Activated CD8-positive, alpha-beta memory T cell treated with anti-CD3 and anti-CD28 coated beads for 1 hour (primary cell): Measurements from ENCODE around the gene NOL4L.
"Not testable (repeated sequence)": the region's sequence is repeated elsewhere in the genome, so short reads cannot be mapped to it uniquely, and the experiment has no call there.

Experiments
- DNase-seq, 2 donors: peaks; one replicate each; pipeline ENCODE4 v3.0.0-alpha.2; 2020; ENCODE audit warnings: low read depth in 1 of 2; ENCODE audit errors: extremely low read depth in 1 of 2

The NOL4L gene

DNA sequence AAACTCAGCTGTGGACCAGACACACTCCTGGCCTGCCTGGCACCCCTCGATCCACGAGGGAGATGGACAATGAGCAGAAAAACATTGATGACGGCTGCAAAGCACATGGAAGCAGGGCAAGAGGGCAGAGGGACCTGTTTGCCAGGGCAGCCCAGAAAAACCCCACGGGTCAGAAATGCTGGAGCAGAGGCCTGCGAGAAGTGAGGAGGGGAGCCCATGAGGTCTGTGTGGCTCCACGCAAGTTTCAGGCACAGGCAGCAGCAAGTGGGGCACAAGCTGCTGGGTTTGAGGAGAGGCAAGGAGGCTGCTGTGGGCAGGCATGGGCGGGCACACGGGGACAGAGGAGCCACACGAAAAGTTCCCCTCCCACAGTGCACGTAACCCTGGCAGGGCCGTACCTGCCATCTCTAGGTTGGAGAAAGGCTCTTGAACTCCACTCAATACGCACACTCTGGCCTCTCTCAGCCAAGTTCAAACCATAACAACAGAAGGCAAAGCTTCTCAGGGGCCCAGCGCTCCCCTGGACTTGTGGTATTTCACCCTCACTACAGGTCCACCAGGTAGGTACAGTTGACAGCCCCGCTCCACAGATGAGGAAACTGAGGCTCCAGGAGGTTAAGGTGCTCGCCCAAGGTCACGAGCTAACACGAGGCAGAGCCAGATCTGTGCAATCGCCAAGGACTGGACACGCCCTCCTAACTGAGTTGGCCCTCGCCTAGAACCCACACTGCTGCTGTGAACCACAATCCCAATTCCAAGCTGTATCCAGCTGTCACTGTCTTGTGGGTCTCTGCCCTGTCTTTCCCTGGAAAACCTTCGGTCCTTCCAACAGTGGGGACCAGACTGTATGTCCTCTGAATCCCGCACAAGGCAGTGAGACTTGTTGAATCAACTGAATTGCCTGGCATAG, 108.2 kb downstream of the NOL4L start:
- no peak for DNase-seq

DNA sequence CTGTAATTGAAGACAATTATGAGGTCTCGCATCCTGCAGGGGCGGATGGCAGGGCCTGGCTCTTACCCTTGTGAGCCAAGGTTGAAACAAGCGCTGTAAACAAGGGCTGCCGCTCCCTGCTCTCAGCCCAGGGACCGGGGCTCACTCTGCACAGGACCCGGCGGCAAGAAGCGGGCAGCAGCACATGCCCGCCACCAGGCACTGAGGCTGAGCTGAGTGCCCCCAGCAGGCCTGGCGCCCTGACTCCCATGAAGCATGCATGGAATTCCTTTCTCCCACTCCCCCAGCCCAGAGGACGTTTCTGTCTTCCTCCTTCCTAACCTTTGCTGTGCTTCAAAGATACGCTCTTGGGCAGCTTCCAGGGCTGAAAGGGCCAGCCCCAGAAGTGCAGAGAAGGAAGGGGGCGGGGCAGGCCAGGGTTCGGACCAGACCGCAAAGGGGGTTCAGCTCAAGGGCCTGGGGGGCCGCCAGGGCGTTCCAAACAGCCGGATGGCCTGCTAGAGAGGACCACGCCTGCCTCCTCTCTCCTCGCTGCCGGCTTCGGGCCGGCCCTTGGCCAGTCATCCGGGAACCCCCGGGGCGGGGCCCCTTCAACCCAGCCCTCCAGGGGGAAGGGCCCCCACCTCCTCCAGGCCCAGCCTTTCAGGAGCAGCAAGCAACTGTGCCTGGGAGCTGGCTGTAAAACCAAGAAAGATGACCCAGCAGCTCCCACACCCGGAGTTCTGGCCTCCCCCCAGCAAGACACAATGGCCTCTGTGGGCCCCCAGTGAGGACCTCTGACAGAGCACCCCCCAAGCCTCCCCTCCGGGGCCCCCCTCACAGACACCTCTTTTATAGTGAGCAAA, 109.9 kb downstream of the NOL4L start:
- no peak for DNase-seq

GRCh38 chr20:32474717-32474966, 110.5 kb downstream of the NOL4L start:
- DNase-seq: no peak

DNA sequence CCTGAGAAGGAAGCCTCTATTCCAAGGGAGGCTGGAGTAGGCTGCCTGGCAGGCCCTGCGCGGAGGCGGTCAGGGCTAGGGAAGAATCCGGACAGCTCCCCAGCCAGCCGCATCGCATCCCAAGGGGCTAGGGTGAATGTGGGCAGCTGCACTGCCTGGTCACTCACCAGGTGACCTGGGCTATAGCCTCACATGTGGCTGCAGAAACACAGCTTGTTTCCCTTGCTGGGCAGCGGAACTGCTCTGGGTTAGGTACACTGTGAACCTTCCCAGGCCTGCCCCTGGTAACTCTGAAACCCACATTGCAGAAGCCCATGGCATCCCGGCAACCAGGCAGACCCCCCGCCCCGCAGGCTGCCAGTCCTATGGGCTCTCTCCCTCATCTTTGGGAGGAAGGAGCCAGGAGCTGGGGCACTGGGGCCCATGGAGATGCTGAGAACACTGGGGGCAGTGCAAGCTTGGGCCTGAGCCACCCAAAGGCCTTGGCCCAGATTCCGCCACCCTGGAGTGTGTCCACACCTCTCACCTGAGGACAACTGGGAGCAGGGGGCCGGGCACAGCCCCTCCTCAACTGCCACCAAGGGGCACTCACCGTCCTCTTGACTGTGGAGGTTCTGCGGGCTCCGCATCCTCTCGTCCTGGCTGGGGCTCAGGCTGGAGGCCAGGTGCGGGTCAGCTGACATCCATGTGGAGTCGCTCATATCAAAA, 111.0 kb downstream of the NOL4L start:
- no peak for DNase-seq

GRCh38 chr20:32473231-32474008, 111.7 kb downstream of the NOL4L start:
- DNase-seq: no peak

- no peak for DNase-seq
Measured at GRCh38 chr20:32472581-32473207, 112.4 kb downstream of the NOL4L start.

DNA sequence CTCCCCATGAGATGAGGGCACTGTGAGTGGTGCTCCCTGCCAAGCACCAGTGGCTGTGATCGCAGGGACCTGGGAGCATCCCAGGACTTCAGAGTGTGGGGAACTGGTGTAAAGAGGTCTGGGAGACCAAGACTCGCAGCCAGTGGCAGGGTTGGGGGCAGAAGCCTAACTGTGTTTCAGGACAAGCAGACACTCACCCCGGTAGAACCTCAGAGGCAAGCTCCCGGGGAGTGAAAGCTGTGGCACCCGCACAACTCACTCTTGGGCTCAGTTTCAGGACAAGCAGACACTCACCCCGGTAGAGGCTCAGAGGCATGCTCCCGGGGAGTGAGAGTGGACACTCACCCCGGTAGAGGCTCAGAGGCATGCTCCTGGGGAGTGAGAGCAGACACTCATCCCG, 114.2 kb downstream of the NOL4L start:
- no peak for DNase-seq

- DNase-seq: no peak
Measured at GRCh38 chr20:32470025-32470861, 114.9 kb downstream of the NOL4L start.

GRCh38 chr20:32468860-32469259, 116.3 kb downstream of the NOL4L start:
- DNase-seq: no peak

GRCh38 chr20:32468313-32468640, 116.9 kb downstream of the NOL4L start:
- no peak for DNase-seq

DNA sequence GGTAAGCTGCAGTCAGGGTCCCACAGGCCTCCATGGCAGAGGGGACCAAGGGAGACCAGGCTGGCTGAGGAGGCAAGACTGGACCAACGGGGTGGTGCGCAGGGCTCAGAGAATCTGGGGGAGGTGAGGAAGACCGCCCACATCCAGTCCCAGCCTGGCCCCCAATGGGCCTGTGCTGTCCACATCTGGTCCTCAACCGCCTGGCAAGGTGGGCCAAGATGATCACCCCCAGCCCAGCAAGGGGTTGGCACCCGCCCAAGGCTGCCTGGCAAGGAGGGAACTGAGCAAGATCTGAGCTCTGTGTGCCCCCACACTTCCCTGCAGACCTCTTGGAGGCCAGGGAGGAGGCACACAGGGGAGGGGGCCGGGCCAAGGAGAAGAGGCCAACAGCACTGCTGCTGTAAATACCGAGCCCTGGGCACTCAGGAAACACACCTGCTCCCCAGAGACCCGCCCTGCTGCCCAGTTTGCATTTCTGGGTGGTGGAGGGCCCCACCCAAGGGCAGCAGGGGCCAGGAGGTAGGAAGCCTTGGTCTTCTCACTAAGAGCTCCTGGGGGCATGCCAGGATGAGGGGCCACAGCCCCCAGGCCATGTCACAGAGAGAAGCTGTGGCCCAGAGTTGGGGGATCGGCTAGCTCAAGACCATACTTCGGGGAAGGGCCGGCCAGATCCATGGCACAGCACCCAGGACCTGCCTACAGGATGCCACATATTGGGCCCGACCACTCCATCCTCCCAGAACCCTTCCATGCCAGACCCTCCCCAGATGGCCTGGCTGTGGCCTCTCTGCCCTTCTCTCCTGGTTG, 117.4 kb downstream of the NOL4L start:
- DNase-seq: no peak

DNA sequence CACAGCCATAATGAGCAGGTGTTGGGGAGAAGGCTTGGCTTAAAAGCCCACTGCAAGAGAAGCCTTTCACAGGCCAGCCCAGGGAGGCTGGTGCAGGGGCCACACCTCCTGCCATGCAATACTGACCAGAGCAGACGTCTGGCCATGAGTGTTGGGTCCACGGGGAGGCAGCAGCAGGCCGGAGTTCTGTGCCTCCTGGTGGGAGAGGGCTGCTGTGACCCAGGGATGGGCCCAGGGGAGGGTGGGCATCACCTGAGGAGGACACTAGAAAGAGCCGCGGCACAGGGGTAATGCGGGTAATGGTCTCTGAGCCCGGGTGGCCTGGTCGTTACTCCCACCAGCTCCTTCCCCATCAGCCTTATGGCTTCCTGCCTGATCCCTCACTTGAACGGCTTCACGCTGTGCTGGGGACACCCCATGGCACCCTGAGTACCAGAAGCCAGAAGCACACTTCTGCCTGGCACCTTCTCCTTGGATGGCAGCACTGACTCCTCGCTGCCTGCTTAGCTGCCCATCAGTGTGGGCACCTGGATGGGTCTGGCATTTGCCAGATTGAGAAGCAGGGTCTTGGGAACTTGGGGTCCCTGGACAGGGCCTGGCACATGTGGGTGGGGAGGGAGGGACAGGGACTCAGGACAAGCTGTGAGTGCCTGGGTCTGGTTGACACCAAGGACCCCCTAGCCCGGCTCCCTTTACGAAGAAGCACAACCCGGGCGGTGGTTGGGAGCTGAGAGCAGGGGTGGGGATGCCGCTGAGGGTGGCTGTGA, 118.2 kb downstream of the NOL4L start:
- DNase-seq: no peak

GRCh38 chr20:32465901-32466675, 119.0 kb downstream of the NOL4L start:
- DNase-seq: not testable (repeated sequence)

DNA sequence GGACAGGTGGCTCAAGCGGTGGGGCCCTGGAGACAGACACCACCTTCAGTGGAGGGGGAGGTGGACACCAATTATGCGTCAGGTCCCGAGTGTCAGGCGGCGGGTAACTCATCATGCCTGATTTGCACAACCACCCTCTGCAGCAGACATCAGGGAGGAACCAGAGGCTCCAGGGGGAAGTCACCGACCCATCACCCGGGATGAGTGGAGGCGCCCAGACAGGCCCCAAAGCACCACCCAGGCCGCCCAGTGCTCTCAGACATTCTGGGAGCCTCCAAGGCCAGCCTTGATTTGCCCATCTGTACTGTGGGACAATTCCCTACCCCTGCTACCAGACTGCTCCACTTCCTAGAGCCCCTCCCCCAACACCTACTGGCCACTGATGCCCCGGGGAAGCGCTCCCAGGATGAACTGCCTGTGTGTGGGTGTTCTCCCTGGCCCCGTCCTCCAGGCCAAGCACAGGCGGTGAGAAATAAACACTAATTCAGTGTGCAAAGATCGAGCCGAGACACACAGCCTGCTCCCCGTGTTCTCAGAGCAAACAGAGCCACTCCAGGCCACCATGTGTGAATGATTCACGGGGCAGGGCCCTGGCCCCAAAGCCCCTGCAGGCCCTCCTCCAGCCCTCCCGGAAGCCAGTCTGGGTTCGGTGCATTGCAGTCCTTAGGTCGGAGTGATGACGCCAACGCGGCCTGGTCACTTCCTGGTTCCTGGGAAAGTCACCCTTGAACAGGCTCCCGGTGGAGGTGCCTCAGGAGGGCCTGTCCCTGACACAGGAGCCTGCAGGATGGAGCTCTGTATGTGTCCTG, 119.8 kb downstream of the NOL4L start:
- no peak for DNase-seq

GRCh38 chr20:32464401-32465091, 120.6 kb downstream of the NOL4L start:
- DNase-seq: no peak
